Neural cell (in vitro differentiated cells): ENCODE results near the gene MBD3L1. TPM values are rescaled to one million over a fixed set of nuclear protein-coding genes. Genes with fewer than 3 reads are reported as not detected.

Experiments used
- H2AFZ ChIP-seq: fragments of 200-600, 300-800 bp; sonication (generic), shearing (Covaris generic); 2 replicates; pipeline ENCODE4 v1.6.0; 2014; ENCODE audit warnings: low read depth, mild to moderate bottlenecking, antibody characterized with exemption, low read length, moderate library complexity
- H3F3A ChIP-seq: fragments of 200-600 bp; shearing (Covaris generic); 2 replicates; pipeline ENCODE4 v1.6.1; 2016; ENCODE audit warnings: mild to moderate bottlenecking, moderate library complexity, mixed read lengths, antibody characterized with exemption, low read length; ENCODE audit not compliant: insufficient read depth, poor library complexity, severe bottlenecking
- H3K27ac ChIP-seq: fragments of 200-600, 300-800 bp; sonication (generic), shearing (Covaris generic); 2 replicates; pipeline ENCODE4 v1.5.1; 2014; ENCODE audit warnings: mild to moderate bottlenecking, low read length, moderate library complexity
- H3K27me3 ChIP-seq: fragments of 300-800, 200-600 bp; sonication (generic), shearing (Covaris generic); 2 replicates; pipeline ENCODE4 v1.6.0; 2014; ENCODE audit warnings: mild to moderate bottlenecking, low read depth, low read length, moderate library complexity; ENCODE audit not compliant: insufficient read depth
- H3K36me3 ChIP-seq: fragments of 300-800, 200-600 bp; sonication (generic), shearing (Covaris generic); 2 replicates; pipeline ENCODE4 v1.5.1; 2014; ENCODE audit warnings: mild to moderate bottlenecking, antibody characterized with exemption, low read length, moderate library complexity; ENCODE audit not compliant: insufficient read depth
- H3K4me2 ChIP-seq: fragments of 300-800, 200-600 bp; sonication (generic), shearing (Covaris generic); 2 replicates; pipeline ENCODE4 v1.6.0; 2014; ENCODE audit warnings: mild to moderate bottlenecking, low read length
- H3K4me3 ChIP-seq: fragments of 300-800, 200-600 bp; sonication (generic), shearing (Covaris generic); 2 replicates; pipeline ENCODE4 v1.5.1; 2014; ENCODE audit warnings: mild to moderate bottlenecking, low read length, moderate library complexity
- H3K79me2 ChIP-seq: fragments of 200-600 bp; shearing (Covaris generic); replicated peaks from 2 replicates; pipeline ENCODE4 v1.6.0; 2014; ENCODE audit warnings: mild to moderate bottlenecking, low read length, moderate library complexity; ENCODE audit not compliant: insufficient read depth
- H3K9ac ChIP-seq: fragments of 300-800, 200-600 bp; sonication (generic), shearing (Covaris generic); 2 replicates; pipeline ENCODE4 v1.6.1; 2016; ENCODE audit warnings: mild to moderate bottlenecking, low read length, mixed read lengths
- H3K9me2 ChIP-seq: fragments of 200-600 bp; shearing (Covaris generic); 2 replicates; pipeline ENCODE4 v1.6.1; 2016; ENCODE audit warnings: mild to moderate bottlenecking, low read length, mixed read lengths; ENCODE audit not compliant: insufficient read depth
- H3K9me3 ChIP-seq: fragments of 200-600, 300-800 bp; sonication (generic), shearing (Covaris generic); 2 replicates; pipeline ENCODE4 v1.6.1; 2016; ENCODE audit warnings: mild to moderate bottlenecking, mixed run types, low read length, moderate library complexity, mixed read lengths
- H4K20me1 ChIP-seq: fragments of 200-600 bp; shearing (Covaris generic); 2 replicates; pipeline ENCODE4 v1.6.1; 2016; ENCODE audit warnings: mild to moderate bottlenecking, mixed run types; ENCODE audit not compliant: insufficient read depth
- CTCF ChIP-seq: fragments of 450-650 bp; IDR thresholded peaks from 2 replicates; pipeline ENCODE4 v1.5.1; 2014; ENCODE audit warnings: antibody characterized with exemption, mild to moderate bottlenecking, moderate library complexity; ENCODE audit not compliant: poor library complexity, severe bottlenecking
- EP300 ChIP-seq: fragments of 450-650 bp; conservative IDR thresholded peaks from 2 replicates; pipeline ENCODE4 v1.6.1; 2014; ENCODE audit warnings: antibody characterized with exemption, mild to moderate bottlenecking, moderate library complexity; ENCODE audit not compliant: poor library complexity, severe bottlenecking
- EZH2 ChIP-seq: fragments of 200-600, 300-800 bp; shearing (Covaris generic), sonication (generic); IDR thresholded peaks from 2 replicates; pipeline ENCODE4 v1.6.1; 2014; ENCODE audit warnings: antibody characterized with exemption, low read length, borderline replicate concordance, mild to moderate bottlenecking; ENCODE audit not compliant: insufficient read depth, poor library complexity, severe bottlenecking
- MXI1 ChIP-seq: fragments of 450-650 bp; conservative IDR thresholded peaks from 2 replicates; pipeline ENCODE4 v1.6.1; 2014; ENCODE audit warnings: antibody characterized with exemption, mild to moderate bottlenecking; ENCODE audit not compliant: poor library complexity, severe bottlenecking
- POLR2AphosphoS5 ChIP-seq: IDR thresholded peaks from 2 replicates; pipeline ENCODE4 v1.6.1; 2012
- RAD21 ChIP-seq: fragments of 450-650 bp; conservative IDR thresholded peaks from 2 replicates; pipeline ENCODE4 v1.6.1; 2014; ENCODE audit warnings: antibody characterized with exemption, mild to moderate bottlenecking, moderate library complexity
- REST ChIP-seq: IDR thresholded peaks from 2 replicates; pipeline ENCODE4 v1.6.1; 2012; ENCODE audit warnings: borderline replicate concordance
- SMC3 ChIP-seq: fragments of 450-650 bp; conservative IDR thresholded peaks from 2 replicates; pipeline ENCODE4 v1.6.1; 2014; ENCODE audit warnings: antibody characterized with exemption, mild to moderate bottlenecking, moderate library complexity; ENCODE audit not compliant: poor library complexity
- TAF1 ChIP-seq: IDR thresholded peaks from 2 replicates; pipeline ENCODE4 v1.6.1; 2012; ENCODE audit warnings: low read depth
- polyA plus RNA-seq: library from polyadenylated mRNA; depleted of rRNA; stranded (reverse); fragments of >200 nt; gene quantifications from 2 replicates; pipeline ENCODE4 v1.2.3, GENCODE V29; 2014

Gene MBD3L1
- polyA plus RNA-seq, 1 donor from 2014 or later: not detected

GRCh38 chr19:8880868-8881488, 48.8 kb downstream of the MBD3L1 start:
- Histone ChIP-seq H3K4me3 (no peak overlapping the region), H3F3A (no peaks in the 10 kb centered on the region), H3K79me2 (no peaks in the 10 kb centered on the region), H3K9ac (no peak overlapping the region), H3K27ac (no peak overlapping the region), H3K36me3 (no peaks in the 10 kb centered on the region), H3K9me2 (no peaks in the 10 kb centered on the region), H2AFZ (no peak overlapping the region), H3K27me3 (no peaks in the 10 kb centered on the region), H3K4me2 (no peak overlapping the region), H4K20me1 (no peaks in the 10 kb centered on the region), H3K9me3 (peaks cover 3% of the 10 kb centered on the region)
- TF ChIP-seq CTCF: no peak
- TF ChIP-seq EP300: no peak
- no peak for TF ChIP-seq RAD21

GRCh38 chr19:8881512-8881911, 49.3 kb downstream of the MBD3L1 start:
- Histone ChIP-seq H3K9ac (no peak overlapping the region), H3K4me2 (no peak overlapping the region), H3K36me3 (no peaks in the 10 kb centered on the region), H3K27ac (no peak overlapping the region), H3K27me3 (no peaks in the 10 kb centered on the region), H3K4me3 (no peak overlapping the region), H4K20me1 (no peaks in the 10 kb centered on the region), H3K9me3 (peaks cover 3% of the 10 kb centered on the region), H3K9me2 (no peaks in the 10 kb centered on the region), H3K79me2 (no peaks in the 10 kb centered on the region), H2AFZ (no peak overlapping the region), H3F3A (no peaks in the 10 kb centered on the region)
- no peak for TF ChIP-seq REST
- no peak for TF ChIP-seq POLR2AphosphoS5

GRCh38 chr19:8884416-8884815, 52.2 kb downstream of the MBD3L1 start:
- Histone ChIP-seq H3K9me2 (no peaks in the 10 kb centered on the region), H3K4me2 (no peak overlapping the region), H3K36me3 (no peaks in the 10 kb centered on the region), H3K27me3 (no peaks in the 10 kb centered on the region), H3K79me2 (no peaks in the 10 kb centered on the region), H3K9me3 (peaks cover 3% of the 10 kb centered on the region), H3K9ac (no peak overlapping the region), H2AFZ (no peak overlapping the region), H4K20me1 (no peaks in the 10 kb centered on the region), H3F3A (no peaks in the 10 kb centered on the region), H3K27ac (no peak overlapping the region), H3K4me3 (no peak overlapping the region)
- TF ChIP-seq CTCF (no peak), RAD21 (no peak), EP300 (no peak), REST (no peak), TAF1 (no peak), SMC3 (no peak), POLR2AphosphoS5 (no peak), MXI1 (no peak), EZH2 (no peak)
